ENCODE measurements around the gene BCAS1. TPM values are rescaled to one million over a fixed set of nuclear protein-coding genes. Genes with fewer than 3 reads are reported as not detected.

The BCAS1 gene
- 1 to 10 TPM in 1 of 4 donors, under 1 TPM in 1, not detected in 2; 0.35 to 1.0 TPM for total RNA-seq

- peaks cover 6% of the 10 kb centered on the region for H3K27me3 ChIP-seq
- WGBS, 2 donors (ENCODE audit: low coverage in 1 of 2) = 52 to 63% methylated on average over 2 to 3 of the region's 11 CpGs
- H3K4me1 ChIP-seq = no peaks in the 10 kb centered on the region
- ATAC-seq = no peak
- no peak within 1 kb of the TSS for H3K4me3 ChIP-seq
- H3K9me3 ChIP-seq = no peaks in the 10 kb centered on the region
- no peak within 1 kb of the TSS for H3K27ac ChIP-seq
- TF ChIP-seq POLR2A (IDR thresholded peaks at IDR 0.05) = no peak
- TF ChIP-seq, protein P1, sequence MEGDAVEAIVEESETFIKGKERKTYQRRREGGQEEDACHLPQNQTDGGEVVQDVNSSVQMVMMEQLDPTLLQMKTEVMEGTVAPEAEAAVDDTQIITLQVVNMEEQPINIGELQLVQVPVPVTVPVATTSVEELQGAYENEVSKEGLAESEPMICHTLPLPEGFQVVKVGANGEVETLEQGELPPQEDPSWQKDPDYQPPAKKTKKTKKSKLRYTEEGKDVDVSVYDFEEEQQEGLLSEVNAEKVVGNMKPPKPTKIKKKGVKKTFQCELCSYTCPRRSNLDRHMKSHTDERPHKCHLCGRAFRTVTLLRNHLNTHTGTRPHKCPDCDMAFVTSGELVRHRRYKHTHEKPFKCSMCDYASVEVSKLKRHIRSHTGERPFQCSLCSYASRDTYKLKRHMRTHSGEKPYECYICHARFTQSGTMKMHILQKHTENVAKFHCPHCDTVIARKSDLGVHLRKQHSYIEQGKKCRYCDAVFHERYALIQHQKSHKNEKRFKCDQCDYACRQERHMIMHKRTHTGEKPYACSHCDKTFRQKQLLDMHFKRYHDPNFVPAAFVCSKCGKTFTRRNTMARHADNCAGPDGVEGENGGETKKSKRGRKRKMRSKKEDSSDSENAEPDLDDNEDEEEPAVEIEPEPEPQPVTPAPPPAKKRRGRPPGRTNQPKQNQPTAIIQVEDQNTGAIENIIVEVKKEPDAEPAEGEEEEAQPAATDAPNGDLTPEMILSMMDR (IDR thresholded peaks at IDR 0.05) = no peak
- no peak for TF ChIP-seq EP300 (IDR thresholded peaks at IDR 0.05)
- TF ChIP-seq POLR2AphosphoS5 (IDR thresholded peaks at IDR 0.05) = no peak
- H3K36me3 ChIP-seq = no peaks in the 10 kb centered on the region
Observed at GRCh38 chr20:54070187-54070987, at the start of gene BCAS1. TSS of gene BCAS1 (minus strand) at chr20:54070594. CDS start at chr20:54058718, 11,876 bp downstream.

- Histone ChIP-seq H3K36me3 (no peaks in the 10 kb centered on the region), H3K4me3 (no peak overlapping the region), H3K27ac (no peak overlapping the region), H3K4me1 (no peaks in the 10 kb centered on the region), H3K9me3 (no peaks in the 10 kb centered on the region), H3K27me3 (no peaks in the 10 kb centered on the region)
- WGBS, 2 donors (ENCODE audit: low coverage in 1 of 2) = 61 to 63% methylated on average over 2 of the region's 2 CpGs
- no peak for ATAC-seq
- TF ChIP-seq, protein P1 (IDR thresholded peaks at IDR 0.05) = no peak
- TF ChIP-seq EP300 (IDR thresholded peaks at IDR 0.05) = no peak
- TF ChIP-seq POLR2A (IDR thresholded peaks at IDR 0.05) = no peak
- no peak for TF ChIP-seq POLR2AphosphoS5 (IDR thresholded peaks at IDR 0.05)
Observed at GRCh38 chr20:54119744-54120143, 49.4 kb upstream of the BCAS1 start.

- H3K27ac ChIP-seq = no peak overlapping the region
- TF ChIP-seq, protein P1 (IDR thresholded peaks at IDR 0.05) = no peak
- no peak for TF ChIP-seq POLR2AphosphoS5 (IDR thresholded peaks at IDR 0.05)
- no peak for TF ChIP-seq EP300 (IDR thresholded peaks at IDR 0.05)
- TF ChIP-seq POLR2A (IDR thresholded peaks at IDR 0.05) = no peak
Observed at GRCh38 chr20:54118220-54119001, 48.0 kb upstream of the BCAS1 start.

DNA sequence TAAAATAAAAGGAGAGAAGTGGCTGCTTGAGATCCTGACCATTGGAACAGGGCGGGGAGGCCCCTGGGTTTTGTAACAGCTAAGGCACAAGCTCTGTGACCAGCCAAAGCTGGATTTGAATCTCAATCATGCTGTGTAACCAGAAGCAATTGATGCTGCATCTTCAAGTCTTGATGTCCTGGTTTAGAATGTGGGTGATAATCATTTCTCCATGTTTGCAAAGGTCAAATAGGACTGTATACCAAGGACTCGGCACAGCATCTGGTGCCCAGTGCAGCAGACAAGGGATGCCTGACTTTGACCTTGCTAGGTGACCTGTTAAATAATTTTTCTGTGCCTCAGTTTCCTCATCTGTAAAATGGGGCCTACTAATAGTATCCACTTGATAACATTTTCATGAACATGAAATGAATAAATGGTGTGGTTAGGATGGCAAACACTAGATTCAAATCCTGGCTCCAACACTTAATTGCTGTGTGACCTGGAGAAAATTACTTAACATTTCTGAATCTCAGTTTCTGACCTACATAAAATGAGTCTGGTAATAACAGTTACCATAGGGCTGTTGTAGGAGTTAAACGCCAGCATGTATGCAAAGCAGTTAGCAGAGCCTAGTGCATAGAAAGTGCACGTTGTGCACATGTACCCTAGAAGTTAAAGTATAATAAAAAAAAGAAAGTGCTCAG lies 46.3 kb upstream of the BCAS1 start:
- WGBS, 2 donors (ENCODE audit: low coverage in 1 of 2) = 88 to 92% methylated on average over 2 to 3 of the region's 4 CpGs
- Histone ChIP-seq H3K4me1 (no peaks in the 10 kb centered on the region), H3K27me3 (peaks cover 6% of the 10 kb centered on the region), H3K9me3 (no peaks in the 10 kb centered on the region), H3K27ac (no peak overlapping the region), H3K4me3 (no peak overlapping the region), H3K36me3 (no peaks in the 10 kb centered on the region)
- TF ChIP-seq, protein P1 (IDR thresholded peaks at IDR 0.05) = no peak
- TF ChIP-seq EP300 (IDR thresholded peaks at IDR 0.05) (no peak), POLR2AphosphoS5 (IDR thresholded peaks at IDR 0.05) (no peak), POLR2A (IDR thresholded peaks at IDR 0.05) (no peak)
- ATAC-seq = no peak

More at GRCh38 chr20:54118220-54119001, 48.0 kb upstream of the BCAS1 start:
- Histone ChIP-seq H3K36me3 (no peaks in the 10 kb centered on the region), H3K4me3 (no peak overlapping the region), H3K9me3 (no peaks in the 10 kb centered on the region), H3K4me1 (no peaks in the 10 kb centered on the region), H3K27me3 (no peaks in the 10 kb centered on the region)
- 76 to 85% methylated on average over 9 of the region's 9 CpGs for WGBS, 2 donors (ENCODE audit: low coverage in 1 of 2)
- ATAC-seq = no peak
